Measurements from ENCODE around the gene MOB3B. TPM values are rescaled to one million over a fixed set of nuclear protein-coding genes. Genes with fewer than 3 reads are reported as not detected.

Gene MOB3B
- total RNA-seq, 1 experiment from 2014 or later = 0.19 TPM

GRCh38 chr9:27362447-27363210 lies 167.0 kb downstream of the MOB3B start:
- Histone ChIP-seq H3K36me3 (ENCODE audit: insufficient read depth, low read length, poor library complexity, severe bottlenecking) (no peaks in the 10 kb centered on the region), H3K4me3 (ENCODE audit: low read depth, low read length, poor library complexity, severe bottlenecking) (no peak overlapping the region), H3K9me3 (ENCODE audit: low read depth, low read length, poor library complexity, severe bottlenecking) (no peaks in the 10 kb centered on the region), H3K27me3 (replicated peaks; ENCODE audit: insufficient read depth, low read depth, low read length, poor library complexity) (no peaks in the 10 kb centered on the region), H3K4me1 (ENCODE audit: insufficient read depth, low read length, poor library complexity, severe bottlenecking) (no peaks in the 10 kb centered on the region), H3K27ac (ENCODE audit: low read depth, low read length, poor library complexity, severe bottlenecking) (no peak overlapping the region)
- ChIA-PET CTCF (no interaction called here), POLR2A (ENCODE audit: low non-redundant PET) (no interaction called here)
- no TSS peak for BruUV-seq (replicated peaks)
- no peak for DNase-seq (ENCODE audit: low spot score)
- no peak for TF ChIP-seq EZH2 (IDR thresholded peaks at IDR 0.05; ENCODE audit: borderline replicate concordance, low read depth, low read length, poor library complexity, severe bottlenecking)
- TF ChIP-seq, protein P1, sequence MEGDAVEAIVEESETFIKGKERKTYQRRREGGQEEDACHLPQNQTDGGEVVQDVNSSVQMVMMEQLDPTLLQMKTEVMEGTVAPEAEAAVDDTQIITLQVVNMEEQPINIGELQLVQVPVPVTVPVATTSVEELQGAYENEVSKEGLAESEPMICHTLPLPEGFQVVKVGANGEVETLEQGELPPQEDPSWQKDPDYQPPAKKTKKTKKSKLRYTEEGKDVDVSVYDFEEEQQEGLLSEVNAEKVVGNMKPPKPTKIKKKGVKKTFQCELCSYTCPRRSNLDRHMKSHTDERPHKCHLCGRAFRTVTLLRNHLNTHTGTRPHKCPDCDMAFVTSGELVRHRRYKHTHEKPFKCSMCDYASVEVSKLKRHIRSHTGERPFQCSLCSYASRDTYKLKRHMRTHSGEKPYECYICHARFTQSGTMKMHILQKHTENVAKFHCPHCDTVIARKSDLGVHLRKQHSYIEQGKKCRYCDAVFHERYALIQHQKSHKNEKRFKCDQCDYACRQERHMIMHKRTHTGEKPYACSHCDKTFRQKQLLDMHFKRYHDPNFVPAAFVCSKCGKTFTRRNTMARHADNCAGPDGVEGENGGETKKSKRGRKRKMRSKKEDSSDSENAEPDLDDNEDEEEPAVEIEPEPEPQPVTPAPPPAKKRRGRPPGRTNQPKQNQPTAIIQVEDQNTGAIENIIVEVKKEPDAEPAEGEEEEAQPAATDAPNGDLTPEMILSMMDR (conservative IDR thresholded peaks at IDR 0.05; ENCODE audit: low read depth, low read length) = no peak
- intact Hi-C loops (cut with micrococcal nuclease; ENCODE audit: unreplicated experiment) = no loop called here

DNA sequence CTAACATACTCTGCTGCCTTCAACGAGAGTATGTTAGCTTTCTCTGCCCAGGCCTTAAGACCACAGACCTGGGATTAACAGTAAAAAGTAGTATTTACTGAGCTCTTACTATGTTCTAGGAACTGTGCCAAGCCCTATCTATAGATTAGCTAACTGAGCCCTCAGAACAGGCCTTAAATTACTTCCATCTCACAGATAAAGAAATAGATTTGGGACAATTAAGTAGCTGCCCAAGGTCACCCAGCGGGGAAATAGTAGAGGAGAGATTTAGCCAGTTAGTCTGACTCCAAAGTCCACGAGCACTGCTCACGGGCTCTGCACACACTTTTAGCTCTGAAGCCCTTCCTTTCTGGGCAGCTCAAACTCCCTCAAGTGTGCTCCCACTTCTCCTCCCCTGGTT lies 168.1 kb downstream of the MOB3B start:
- BruUV-seq (replicated peaks) = no TSS peak
- ChIA-PET POLR2A (ENCODE audit: low non-redundant PET) (no interaction called here), CTCF (no interaction called here)
- Histone ChIP-seq H3K36me3 (ENCODE audit: insufficient read depth, low read length, poor library complexity, severe bottlenecking) (no peaks in the 10 kb centered on the region), H3K9me3 (ENCODE audit: low read depth, low read length, poor library complexity, severe bottlenecking) (no peaks in the 10 kb centered on the region), H3K27ac (ENCODE audit: low read depth, low read length, poor library complexity, severe bottlenecking) (no peak overlapping the region), H3K4me3 (ENCODE audit: low read depth, low read length, poor library complexity, severe bottlenecking) (no peak overlapping the region), H3K4me1 (ENCODE audit: insufficient read depth, low read length, poor library complexity, severe bottlenecking) (no peaks in the 10 kb centered on the region), H3K27me3 (replicated peaks; ENCODE audit: insufficient read depth, low read depth, low read length, poor library complexity) (no peaks in the 10 kb centered on the region)
- TF ChIP-seq, protein P1 (conservative IDR thresholded peaks at IDR 0.05; ENCODE audit: low read depth, low read length) = no peak
- no peak for TF ChIP-seq EZH2 (IDR thresholded peaks at IDR 0.05; ENCODE audit: borderline replicate concordance, low read depth, low read length, poor library complexity, severe bottlenecking)
- DNase-seq (ENCODE audit: low spot score) = no peak
- intact Hi-C loops (cut with micrococcal nuclease; ENCODE audit: unreplicated experiment) = no loop called here

DNA sequence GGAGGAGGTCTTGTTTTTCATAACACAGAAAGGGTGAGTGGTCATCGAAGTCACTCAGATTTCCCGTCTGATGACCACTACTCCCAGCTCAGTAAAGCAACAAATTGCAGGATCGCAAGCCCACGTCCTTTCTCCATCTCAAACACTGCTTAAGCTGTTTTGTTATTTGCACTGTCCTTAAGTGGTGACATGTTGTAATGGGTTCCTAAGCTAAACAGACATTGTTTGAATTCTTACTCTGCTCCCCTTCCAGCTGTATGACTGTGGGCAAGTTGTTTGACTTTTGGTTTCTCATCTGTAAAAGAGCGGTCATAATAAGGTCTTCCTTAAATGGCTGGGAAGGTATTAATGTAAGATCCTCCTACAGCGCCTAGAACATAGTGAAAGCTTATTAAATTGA lies 169.9 kb downstream of the MOB3B start:
- CTCF ChIA-PET = no interaction called here

More for the DNA sequence above, 169.9 kb downstream of the MOB3B start:
- Histone ChIP-seq H3K27me3 (replicated peaks; ENCODE audit: insufficient read depth, low read depth, low read length, poor library complexity) (no peaks in the 10 kb centered on the region), H3K4me1 (ENCODE audit: insufficient read depth, low read length, poor library complexity, severe bottlenecking) (no peaks in the 10 kb centered on the region), H3K36me3 (ENCODE audit: insufficient read depth, low read length, poor library complexity, severe bottlenecking) (no peaks in the 10 kb centered on the region), H3K27ac (ENCODE audit: low read depth, low read length, poor library complexity, severe bottlenecking) (no peak overlapping the region), H3K4me3 (ENCODE audit: low read depth, low read length, poor library complexity, severe bottlenecking) (no peak overlapping the region), H3K9me3 (ENCODE audit: low read depth, low read length, poor library complexity, severe bottlenecking) (no peaks in the 10 kb centered on the region)
- no TSS peak for BruUV-seq (replicated peaks)
- POLR2A ChIA-PET (ENCODE audit: low non-redundant PET) = no interaction called here
- intact Hi-C loops (cut with micrococcal nuclease; ENCODE audit: unreplicated experiment) = no loop called here
- DNase-seq (ENCODE audit: low spot score) = no peak
- TF ChIP-seq EZH2 (IDR thresholded peaks at IDR 0.05; ENCODE audit: borderline replicate concordance, low read depth, low read length, poor library complexity, severe bottlenecking) = no peak
- TF ChIP-seq, protein P1 (conservative IDR thresholded peaks at IDR 0.05; ENCODE audit: low read depth, low read length) = no peak
